Measurements from ENCODE around the gene AGL. TPM values are rescaled to one million over a fixed set of nuclear protein-coding genes. Genes with fewer than 3 reads are reported as not detected.
"Not testable (repeated sequence)": the region's sequence is repeated elsewhere in the genome, so short reads cannot be mapped to it uniquely, and the experiment has no call there.

Gene AGL
- total and polyA plus RNA-seq, 7 donors, result 8.4 to 159 (median 110) TPM

GRCh38 chr1:99855914-99856450 lies 5.8 kb downstream of the AGL start:
- H3K27ac ChIP-seq, result peak overlapping the region; percentile 95
- DNase-seq, result no peak
- H3K36me3 ChIP-seq (ENCODE audit: insufficient read depth in 1 of 2, low read depth in 1 of 2), result peaks cover 0 to 19% of the 10 kb centered on the region in 2 donors
- H3K4me1 ChIP-seq, result peaks cover 51% of the 10 kb centered on the region
- no peak for TF ChIP-seq CTCF (IDR thresholded peaks at IDR 0.05)
- intact Hi-C loops (cut with DNase I), result loop anchor here in 1 of 2 donors (10.0 kb wide), 1 partner anchor 191 kb away; no protein-coding TSS in a partner anchor
- peak; percentile 89 to 94 (median 92) for ATAC-seq
- no peaks in the 10 kb centered on the region for H3K27me3 ChIP-seq (ENCODE audit: insufficient read depth in 3 of 3, low read length in 2 of 3)
- no peaks in the 10 kb centered on the region for H3K9me3 ChIP-seq
- peak overlapping the region; percentile 19 for H3K4me3 ChIP-seq
- 95 to 100% (median 100%) methylated on average over 1 of the region's 1 CpG for WGBS, 3 donors

GRCh38 chr1:99857041-99857440 lies 6.9 kb downstream of the AGL start:
- H3K4me3 ChIP-seq, result not testable (repeated sequence)
- WGBS, 3 donors, result 84 to 97% (median 88%) methylated on average over 20 to 28 of the region's 33 CpGs

GRCh38 chr1:99858286-99858685 lies 8.1 kb downstream of the AGL start:
- Histone ChIP-seq H3K27me3 (ENCODE audit: insufficient read depth in 3 of 3, low read length in 2 of 3) (no peaks in the 10 kb centered on the region), H3K27ac (peak overlapping the region; percentile 62), H3K4me1 (peaks cover 48% of the 10 kb centered on the region), H3K36me3 (ENCODE audit: insufficient read depth in 1 of 2, low read depth in 1 of 2) (peaks cover 4 to 40% of the 10 kb centered on the region in 2 donors), H3K9me3 (no peaks in the 10 kb centered on the region), H3K4me3 (no peak overlapping the region)
- intact Hi-C loops (cut with DNase I), result loop anchor here in 1 of 2 donors (10.0 kb wide), 1 partner anchor 193 kb away; no protein-coding TSS in a partner anchor
- 75 to 78% (median 77%) methylated on average over 2 of the region's 2 CpGs for WGBS, 3 donors
- no peak for ATAC-seq
- DNase-seq, result no peak
- TF ChIP-seq CTCF (IDR thresholded peaks at IDR 0.05), result no peak

More at GRCh38 chr1:99857041-99857440, 6.9 kb downstream of the AGL start:
- peaks cover 51% of the 10 kb centered on the region for H3K4me1 ChIP-seq
- peak overlapping the region; percentile 95 for H3K27ac ChIP-seq
- peaks cover 0 to 28% of the 10 kb centered on the region in 2 donors for H3K36me3 ChIP-seq (ENCODE audit: insufficient read depth in 1 of 2, low read depth in 1 of 2)
- ATAC-seq; DNase-seq; H3K27me3 ChIP-seq (ENCODE audit: insufficient read depth in 3 of 3, low read length in 2 of 3); H3K9me3 ChIP-seq: not testable (repeated sequence)
- intact Hi-C loops (cut with DNase I), result loop anchor here in 1 of 2 donors (10.0 kb wide), 1 partner anchor 192 kb away; no protein-coding TSS in a partner anchor

- Histone ChIP-seq H3K4me3 (no peak overlapping the region), H3K4me1 (peaks cover 43% of the 10 kb centered on the region), H3K36me3 (ENCODE audit: insufficient read depth in 1 of 2, low read depth in 1 of 2) (peaks cover 4 to 46% of the 10 kb centered on the region in 2 donors), H3K9me3 (no peaks in the 10 kb centered on the region), H3K27ac (peak overlapping the region; percentile 62), H3K27me3 (ENCODE audit: insufficient read depth in 3 of 3, low read length in 2 of 3) (no peaks in the 10 kb centered on the region)
- DNase-seq, result no peak
- intact Hi-C loops (cut with DNase I), result loop anchor here in 1 of 2 donors (10.0 kb wide), 1 partner anchor 194 kb away; no protein-coding TSS in a partner anchor
- no peak for ATAC-seq
- no peak for TF ChIP-seq CTCF (IDR thresholded peaks at IDR 0.05)
Observed at GRCh38 chr1:99858881-99859280, 8.7 kb downstream of the AGL start.

- Histone ChIP-seq H3K36me3 (ENCODE audit: insufficient read depth in 1 of 2, low read depth in 1 of 2) (peaks cover 6 to 64% of the 10 kb centered on the region in 2 donors), H3K9me3 (no peaks in the 10 kb centered on the region), H3K4me3 (no peak overlapping the region), H3K27me3 (ENCODE audit: insufficient read depth in 3 of 3, low read length in 2 of 3) (no peaks in the 10 kb centered on the region), H3K4me1 (peaks cover 25% of the 10 kb centered on the region), H3K27ac (peak overlapping the region; percentile 62)
- TF ChIP-seq CTCF (IDR thresholded peaks at IDR 0.05), result no peak
- DNase-seq (no peak), ATAC-seq (no peak)
- intact Hi-C loops (cut with DNase I), result no loop called here
- WGBS, 3 donors, result 66 to 85% (median 77%) methylated on average over 4 of the region's 4 CpGs
Observed at GRCh38 chr1:99860703-99861102, 10.5 kb downstream of the AGL start.
